Measurements from ENCODE around the gene TSPAN11.
"Not testable (repeated sequence)": the region's sequence is repeated elsewhere in the genome, so short reads cannot be mapped to it uniquely, and the experiment has no call there.

TSPAN11 gene

DNA sequence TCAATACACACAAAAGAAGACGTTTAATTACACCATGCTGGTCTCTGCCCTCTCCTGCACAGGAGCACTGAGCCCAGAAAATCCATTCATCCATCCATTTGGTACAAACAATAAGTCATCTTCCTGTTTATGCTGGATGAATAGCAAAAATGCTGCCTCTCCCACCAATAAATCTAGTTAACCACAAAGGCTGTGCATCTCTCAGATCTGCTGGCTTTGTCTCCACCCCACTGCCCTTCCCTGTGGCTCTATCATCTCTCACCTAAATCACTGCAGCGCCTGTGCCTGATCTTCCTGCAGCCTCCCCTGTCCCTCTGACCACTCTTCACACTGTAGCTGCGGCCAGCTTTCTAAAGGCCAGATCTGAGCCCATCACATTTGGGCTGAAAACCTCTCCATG lies 74.2 kb downstream of the TSPAN11 start:
- DNase-seq: no peak

DNA sequence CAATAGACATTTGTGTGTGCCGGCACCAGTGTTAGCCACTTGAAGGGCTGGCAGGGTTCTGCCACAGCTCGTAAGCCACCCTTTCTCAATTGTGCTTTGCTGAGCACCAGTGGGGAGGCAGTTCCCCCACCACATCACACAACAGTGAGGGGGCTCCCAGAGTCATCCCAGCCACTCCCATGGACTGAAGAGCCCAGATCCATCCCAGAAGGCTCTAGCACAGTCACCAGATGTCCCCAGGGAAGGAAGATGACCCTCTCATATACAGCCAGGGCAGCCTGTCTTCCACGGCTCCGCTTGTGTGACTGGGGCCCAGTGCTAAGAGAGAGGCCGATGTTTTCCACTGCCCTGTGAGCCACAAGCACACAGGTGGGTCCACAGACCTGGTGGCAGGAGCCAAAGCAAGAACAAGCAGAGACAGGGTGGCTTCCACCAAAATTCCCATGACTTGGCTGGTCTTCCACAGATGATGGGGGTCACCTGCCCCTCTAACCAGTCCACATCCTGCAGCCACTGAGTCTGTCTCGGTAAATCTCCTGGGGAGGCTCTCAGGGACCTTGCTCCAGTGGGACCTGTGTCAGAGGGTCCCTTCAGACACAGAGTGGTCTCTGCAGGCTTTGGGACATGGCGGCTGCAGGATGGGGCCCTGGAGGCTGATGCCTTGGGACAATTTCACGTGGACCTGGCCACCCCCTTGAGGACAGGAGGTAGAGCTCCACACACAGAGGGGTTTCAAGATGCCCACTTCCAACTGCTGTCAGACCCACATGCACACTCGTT lies 75.2 kb downstream of the TSPAN11 start:
- DNase-seq: no peak

DNA sequence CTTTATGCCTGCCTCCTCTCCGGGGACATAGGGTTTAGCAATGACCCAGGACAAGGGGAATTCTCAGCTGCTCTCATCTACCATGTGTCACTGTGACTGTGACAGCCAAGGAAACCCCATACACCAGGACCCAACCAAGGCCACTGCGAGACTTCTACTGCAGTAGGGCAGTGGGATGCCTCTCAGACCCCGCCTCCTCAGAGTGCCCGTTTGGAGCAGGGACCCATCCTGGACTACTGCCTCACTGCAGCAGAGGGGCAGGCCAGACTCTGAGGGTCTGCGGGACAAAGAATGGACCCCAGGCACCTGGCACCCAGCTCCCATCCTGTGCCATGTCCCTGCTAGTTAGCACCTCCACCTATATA lies 75.8 kb downstream of the TSPAN11 start:
- no peak for DNase-seq

DNA sequence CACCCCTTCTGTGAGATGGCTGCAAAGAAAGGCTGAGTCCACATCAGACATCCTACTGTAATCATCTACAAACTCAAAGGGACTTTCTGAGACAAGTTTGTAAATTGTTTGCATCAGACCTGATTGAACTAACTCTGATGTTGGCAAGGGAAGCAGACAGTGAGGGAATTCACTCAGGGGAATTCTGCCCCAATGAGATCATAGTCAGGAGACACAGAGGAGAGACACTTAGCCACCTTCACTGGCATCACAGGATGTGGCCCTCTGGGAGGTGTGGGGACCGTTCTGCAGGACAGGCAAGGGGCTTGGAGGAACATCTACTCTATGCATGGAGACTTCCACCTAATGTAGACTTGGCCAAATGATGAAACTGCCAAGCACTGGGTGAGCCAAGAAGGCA lies 76.5 kb downstream of the TSPAN11 start:
- no peak for DNase-seq

DNA sequence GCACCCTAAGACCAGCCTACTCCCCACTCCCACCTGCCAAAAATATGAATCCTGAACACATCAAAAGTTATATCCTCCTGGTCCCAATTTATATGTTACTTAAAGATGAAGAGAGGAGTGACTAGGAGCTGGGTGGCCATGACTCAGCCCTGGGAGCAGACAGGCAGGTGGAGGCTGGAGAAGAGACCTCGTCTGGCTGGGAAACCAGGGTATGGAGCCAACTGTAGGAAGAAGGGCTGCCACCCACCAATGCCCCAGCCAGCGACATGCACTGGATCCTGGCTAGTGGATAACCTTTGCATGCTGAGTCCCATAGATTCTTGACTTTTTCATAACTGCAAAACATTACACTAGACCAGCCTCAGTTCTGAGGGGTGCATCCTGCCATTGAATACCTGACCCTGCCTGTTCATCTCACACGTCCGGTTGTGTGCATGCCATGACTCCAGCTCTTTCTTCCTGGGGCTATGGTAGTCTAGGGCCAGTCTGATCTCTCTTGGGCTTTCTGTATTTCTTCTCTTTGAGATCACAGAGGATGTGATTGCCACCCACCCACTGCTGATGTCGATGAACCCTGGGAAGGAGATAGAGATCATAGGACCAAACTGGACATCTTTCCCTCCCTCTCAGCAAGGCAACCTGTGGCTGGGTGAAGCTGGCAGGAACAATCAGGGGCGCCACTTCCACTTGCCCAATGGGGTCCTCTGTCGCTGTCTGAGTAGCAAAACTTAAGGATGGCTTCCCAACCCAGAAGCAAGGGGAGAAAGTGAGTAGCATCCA lies 77.5 kb downstream of the TSPAN11 start:
- no peak for DNase-seq

DNA sequence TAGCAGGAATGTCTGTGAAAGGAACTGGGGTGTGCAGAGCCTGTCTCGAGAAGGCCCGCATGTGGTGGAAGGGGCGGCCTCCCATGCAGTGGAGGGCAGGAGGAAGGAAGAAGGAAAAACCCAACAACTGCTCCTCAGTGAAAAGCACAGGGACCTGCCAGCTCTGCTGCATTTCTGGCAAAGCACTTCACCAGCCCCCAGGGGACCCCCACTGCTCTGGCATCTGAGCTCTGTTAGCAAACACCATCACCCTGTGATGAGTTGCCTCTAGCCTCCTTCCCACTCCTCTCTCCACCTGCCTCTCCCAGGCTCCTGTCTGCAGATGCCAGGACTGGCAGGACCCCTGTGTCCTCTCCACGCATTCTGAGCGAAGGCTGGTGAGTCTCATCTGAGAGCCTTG lies 78.1 kb downstream of the TSPAN11 start:
- no peak for DNase-seq

DNA sequence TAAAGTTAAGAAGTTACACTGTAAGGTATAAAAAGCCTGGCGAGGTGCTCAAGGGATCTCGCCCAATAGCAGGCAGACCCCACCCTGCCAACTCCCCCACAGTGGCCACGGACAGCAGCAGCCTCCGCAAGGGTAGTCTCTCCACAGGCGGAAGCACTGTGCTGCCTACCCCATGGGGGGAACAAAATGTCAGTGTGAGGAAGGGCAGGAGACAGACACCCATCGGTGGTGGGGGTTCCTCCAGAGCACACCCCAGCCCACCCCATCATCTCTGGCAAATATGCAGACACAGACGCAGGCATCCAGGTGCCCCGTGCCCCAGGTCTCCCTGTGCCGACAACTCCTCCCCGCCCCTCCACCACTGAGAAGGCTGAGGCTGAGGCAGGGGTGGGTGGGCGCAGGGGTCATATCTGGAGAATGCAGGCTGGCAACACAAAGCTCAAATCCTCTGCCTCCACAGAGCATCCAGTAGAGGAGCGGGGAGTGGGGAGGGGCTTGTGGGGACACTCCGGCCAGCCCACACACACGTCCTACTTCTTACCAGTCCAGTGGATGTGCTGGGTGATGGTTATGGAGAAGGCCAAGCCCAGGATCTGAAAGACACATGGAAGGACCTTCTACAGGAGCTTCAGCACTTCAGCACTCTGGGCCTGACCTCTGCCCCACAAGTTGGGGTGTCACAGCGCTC lies 78.9 kb downstream of the TSPAN11 start:
- DNase-seq: no peak

DNA sequence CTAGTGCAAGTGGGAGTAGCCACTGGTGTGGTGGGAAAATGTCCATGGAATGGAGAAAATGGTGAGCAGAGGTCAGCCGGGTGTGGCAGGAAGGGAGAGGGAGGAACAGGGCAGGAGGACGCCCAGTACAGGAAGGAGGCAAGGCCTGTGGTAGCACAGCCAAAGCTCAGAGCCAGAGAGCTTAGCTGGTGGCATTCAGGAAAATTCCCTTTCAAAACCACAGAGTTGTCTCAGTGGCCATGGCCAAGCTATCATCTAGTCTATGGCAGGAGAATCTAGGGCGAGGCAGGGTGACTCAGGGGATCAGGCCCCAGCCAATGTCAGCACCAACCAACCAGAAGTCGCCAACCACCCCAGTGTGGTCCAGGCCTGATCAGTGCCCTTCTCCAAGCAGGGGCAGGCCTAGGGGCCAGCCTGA lies 79.4 kb downstream of the TSPAN11 start:
- no peak for DNase-seq

DNA sequence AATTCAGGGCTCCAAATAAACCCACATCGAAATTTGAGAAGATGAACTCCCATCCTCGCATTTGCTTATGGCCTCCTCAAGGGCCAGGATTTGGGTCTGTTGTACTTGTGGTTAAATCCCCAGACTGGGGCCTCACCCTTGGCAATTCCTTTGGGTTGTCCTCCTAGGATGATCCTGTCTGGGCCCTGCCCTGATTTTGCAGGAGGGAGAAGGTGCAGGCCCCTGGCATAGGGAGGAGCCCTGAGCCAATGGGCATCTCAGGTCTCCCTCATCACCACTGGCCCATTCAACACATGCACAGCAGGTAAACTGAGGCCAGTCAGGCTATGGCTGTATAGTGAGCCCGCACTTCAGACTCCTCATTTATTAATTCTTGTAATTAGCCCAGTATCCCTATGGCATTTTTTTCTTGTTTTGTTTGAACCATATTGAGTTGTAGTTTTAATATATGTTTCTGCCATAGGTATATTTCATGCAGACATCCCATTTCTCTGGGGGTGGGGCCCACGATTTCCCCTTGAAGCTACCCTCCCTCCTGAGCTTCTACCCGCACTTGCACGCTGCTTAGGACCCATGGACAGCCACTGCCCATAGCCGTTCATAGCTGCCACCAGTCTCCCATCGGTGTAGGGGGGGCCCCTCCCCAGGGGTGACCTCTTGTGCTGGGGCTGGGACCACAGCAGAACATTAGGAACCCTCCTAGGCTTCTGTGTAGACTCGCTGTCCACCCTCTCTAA lies 80.0 kb downstream of the TSPAN11 start:
- no peak for DNase-seq

DNA sequence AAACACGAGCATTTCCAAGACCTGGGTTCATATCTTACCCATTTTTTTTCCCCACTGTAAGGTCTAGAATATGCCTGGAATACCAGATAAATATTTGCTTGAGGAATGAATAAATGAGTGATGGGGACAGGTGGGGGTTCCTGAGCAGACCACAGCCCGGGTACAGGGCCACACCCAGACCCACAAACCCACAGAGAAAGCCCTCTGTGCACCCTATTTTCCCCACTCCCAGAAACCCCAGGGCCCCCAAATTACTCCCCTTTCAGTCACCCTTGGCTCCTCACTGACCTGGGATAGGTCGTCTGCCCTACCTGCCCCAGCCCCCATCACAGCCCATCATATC lies 80.6 kb downstream of the TSPAN11 start:
- no peak for DNase-seq

DNA sequence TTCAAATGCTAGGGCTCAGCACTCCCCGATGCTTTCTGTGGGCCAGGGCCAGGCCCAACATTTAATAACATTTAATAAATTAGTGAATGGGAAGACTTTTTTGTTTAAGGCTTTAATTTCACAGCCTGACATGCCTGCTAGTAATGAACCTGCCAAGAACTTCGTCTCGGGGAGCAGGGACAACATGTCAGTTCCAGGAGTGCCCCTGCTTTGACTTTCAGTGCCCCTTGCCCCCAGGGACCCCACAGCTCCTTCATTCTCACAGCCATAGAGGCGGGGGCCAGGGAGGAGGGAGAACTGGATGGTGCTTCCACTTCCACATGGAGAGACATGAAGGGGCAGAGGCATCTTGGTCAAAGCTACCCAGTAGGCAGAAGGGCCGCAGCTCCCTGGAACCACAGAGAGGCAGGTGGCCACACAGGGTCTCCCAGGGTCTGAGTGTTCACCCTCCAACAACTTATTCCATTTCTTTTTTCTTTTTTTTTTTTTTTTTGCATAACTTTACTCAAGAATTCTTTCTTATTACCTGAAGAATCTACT lies 81.2 kb downstream of the TSPAN11 start:
- DNase-seq: no peak

DNA sequence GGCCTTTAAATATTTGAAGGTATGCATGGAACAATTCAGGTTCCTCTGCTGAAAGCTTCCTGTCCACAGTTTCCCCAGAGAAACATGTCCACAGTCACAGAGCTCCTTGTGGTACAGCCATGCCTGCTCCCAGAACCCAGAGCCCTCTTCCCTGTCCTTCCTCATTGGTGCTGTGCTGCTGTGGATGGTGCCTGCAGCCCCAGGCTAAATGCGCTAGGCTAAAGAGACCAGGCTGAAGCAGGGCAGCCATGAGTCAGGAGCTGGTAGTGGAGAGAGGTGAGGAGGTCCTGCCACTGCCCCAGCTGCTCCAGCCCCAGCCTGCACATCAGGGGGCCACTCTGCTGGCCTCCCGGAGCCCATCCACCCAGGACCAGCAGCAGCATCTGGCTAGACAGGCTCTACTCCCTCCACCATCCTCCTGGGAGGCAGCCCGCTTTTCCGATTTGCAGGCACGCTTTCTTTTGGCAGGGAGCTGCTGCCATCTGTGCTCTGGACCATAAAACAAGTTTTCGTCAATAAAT lies 81.8 kb downstream of the TSPAN11 start:
- DNase-seq: no peak

DNA sequence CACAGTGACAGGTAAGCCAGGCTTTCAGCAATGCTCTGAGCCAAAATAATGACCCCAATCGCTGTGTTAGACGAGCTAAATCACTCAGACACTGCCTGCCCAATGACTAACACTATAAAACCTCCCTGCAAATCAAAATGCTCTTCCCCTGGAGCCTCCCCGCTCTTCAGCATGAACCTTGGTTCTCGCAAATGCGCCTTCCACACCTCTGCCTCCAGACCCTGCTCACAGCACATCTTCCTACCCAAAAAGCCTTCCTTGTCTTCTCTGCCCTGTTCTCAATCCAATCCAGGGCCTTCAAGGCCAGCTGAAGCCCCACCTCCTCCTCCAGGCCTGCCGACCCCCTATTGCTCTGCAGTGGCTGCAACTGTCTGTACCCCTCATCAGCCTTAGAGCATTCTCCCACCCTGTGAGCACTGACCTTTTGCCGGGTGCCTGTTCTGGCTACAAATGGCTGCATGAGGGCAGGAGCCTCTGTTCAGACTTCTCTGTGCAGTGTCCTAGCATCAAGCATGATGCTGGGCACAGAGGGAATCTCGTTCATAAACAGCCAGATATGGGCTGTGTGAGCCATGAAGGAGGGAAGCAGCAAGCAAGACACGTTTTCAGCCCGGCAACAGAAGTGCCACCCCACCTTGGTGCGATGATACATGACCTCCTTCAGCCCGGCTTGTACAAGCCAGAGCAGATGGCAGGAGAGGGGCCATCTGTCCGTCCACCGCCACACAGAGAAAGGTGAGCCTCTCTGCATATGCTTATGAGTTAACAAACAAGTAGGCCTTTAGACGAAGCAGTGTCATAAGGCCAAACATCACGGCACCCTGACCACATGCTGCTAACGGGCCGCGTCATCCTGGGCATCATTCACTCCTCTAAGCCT lies 82.7 kb downstream of the TSPAN11 start:
- no peak for DNase-seq

DNA sequence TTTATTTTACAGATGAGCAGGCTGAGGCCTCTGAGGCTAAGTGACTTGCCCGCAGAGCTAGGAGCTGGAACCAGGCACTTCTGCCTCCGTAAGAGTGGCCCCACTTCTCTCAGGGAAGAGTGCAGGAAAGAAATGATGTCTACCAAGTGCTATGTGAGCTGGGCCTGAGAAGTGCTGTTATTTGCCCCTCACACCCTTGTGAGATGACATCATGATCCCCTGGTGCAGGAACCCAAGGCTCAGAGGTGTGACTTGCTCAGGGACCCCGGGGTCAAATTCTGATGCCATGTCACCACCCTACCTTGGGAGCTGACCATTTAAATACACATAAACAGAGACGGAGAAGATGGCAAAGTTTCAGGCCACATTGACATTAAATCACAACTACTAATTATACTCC lies 83.4 kb downstream of the TSPAN11 start:
- DNase-seq: no peak

DNA sequence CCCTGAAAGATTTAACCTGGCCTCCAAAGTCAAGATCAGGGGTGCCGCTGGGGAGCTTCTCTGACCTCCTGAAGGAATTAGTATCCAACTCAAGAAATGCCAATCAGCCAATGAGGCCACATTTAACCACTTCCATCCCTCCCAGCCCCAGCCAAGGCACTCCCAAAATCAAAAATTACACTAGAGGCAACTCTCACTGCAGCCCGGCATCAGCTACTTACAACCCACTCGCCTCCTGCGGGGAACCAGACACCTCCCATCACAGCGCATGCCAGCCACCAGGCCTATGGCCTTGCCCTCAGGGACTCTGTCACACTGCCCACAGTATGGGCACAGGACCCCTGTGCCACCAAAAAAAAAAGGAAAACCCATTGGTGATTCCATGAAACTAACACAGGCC lies 84.8 kb downstream of the TSPAN11 start:
- DNase-seq: no peak

DNA sequence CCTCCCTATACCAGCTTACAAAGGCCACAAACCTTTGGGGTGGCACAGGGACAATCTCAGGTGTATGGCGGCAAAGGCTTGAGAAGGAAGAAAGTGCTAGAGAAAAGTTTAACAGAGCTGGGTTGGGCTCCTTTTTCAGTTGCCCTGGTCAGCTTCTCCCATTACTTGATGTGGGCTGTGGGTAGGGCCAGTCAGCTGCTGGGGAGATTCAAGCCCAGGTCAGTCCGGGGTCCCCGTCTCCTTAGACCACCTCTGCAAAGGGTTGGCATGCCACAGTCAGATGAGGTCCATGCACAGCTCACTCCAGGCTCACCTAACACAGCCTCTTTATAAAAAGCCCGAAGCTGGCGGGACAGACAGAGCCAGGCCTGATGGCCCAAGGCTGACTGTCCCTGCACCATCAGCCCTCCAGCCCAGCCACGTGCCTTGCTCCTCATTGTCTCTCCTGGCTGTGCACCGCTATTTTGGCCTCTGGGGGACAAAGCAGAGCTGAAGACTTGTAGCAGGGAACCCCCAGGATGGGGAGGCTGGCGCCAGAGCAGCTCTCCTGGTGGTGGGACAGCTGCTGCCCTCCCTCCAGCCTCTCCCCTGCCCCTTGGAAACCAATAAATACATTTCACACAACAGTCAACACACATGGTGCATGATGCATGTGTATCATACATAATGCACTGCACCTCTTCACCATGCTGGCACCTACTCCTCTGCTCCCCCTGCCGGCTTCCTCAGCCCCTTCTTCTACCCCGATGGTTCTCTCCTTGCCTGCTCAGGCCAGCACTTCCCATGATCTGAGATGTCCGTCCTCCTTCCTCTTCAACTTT lies 85.4 kb downstream of the TSPAN11 start:
- DNase-seq: no peak

DNA sequence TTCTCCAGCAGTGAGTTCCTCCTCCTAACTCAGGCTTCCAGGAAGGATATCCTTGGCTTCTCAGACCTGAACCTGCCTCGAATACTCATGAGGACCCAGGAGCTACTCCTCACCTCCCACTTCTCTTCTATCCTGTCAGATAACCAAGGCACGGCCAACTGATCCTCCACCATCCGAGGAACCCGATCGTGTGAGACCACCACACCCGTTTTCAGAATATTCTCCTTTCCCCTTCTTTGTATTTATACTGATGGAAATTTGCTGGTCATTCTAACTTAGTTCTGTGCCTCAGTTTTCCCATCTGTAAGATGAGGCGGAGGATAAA lies 86.0 kb downstream of the TSPAN11 start:
- not testable (repeated sequence) for DNase-seq

DNA sequence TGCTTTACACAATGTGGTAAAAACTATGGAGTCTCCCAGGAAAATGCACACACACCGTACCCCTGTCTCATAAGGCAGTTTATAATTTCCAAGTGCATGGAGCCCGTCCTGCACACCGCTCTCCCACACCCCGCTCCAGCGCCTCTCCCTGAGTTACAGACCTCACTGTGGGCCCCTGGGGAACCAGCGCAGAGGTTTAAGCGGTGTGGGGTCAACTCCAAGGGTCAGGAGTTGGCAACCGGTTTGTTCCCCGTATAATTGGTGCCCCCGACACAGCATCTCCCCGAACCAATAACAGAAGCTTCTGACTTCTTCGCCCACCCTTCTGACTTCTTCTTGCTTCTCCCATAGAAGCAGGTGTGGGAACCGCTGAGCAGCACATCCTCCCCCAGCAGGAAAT lies 88.7 kb downstream of the TSPAN11 start:
- DNase-seq: no peak

DNA sequence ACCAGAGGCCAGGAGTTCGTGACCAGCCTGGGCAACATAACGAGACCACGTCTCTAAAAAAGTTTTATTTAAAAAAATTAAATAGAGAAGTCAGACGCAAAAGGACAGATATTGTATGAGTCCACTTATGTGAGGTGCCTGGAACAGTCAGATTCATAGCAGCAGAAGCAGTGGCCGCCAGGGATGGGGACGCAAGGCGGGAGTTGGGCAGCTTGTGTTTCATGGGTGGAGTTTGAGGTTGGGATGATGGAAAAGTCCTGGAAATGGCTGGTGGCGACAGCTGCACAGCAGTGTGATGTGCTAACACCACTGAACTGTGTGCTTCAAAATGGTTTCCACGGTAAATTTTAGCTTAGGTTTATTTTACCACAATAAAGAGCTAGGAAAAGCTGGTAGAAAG lies 89.5 kb downstream of the TSPAN11 start:
- no peak for DNase-seq

DNA sequence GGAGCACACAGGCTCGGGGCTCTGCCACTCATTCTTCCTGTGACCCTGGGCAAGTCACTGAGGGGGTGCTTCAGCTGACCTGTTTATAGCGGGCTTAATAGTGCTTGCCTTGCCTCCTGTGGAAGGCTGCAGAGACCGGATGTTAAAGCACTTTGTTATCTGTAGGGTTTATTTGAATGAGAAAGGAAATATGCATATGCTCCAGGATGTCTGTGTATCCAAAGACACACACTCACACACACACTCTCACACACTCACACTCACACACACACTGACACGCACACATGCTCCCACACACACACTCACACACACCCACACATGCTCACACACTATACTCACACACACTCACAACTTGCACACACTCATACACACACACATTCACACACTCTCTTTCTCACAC lies 91.0 kb downstream of the TSPAN11 start:
- DNase-seq: no peak
